ENCODE results near the gene MORN1. TPM values are rescaled to one million over a fixed set of nuclear protein-coding genes. Genes with fewer than 3 reads are reported as not detected.
A peak's percentile ranks its signal among the peaks of the same experiment; 100 is the strongest.

MORN1 gene
- total and polyA plus RNA-seq, 2 experiments from 2014 or later: 4.8 to 11.1 TPM

GRCh38 chr1:2322581-2323211, 68.7 kb downstream of the MORN1 start (continued):
- no peak for TF ChIP-seq ZNF462 (CRISPR knock-in tag; IDR thresholded peaks at IDR 0.05)
- no peak for TF ChIP-seq NANOG (IDR thresholded peaks at IDR 0.05; ENCODE audit: borderline replicate concordance)
- no peak for TF ChIP-seq REST (IDR thresholded peaks at IDR 0.05; ENCODE audit: unreplicated experiment)

GRCh38 chr1:2322065-2322571, 69.2 kb downstream of the MORN1 start:
- H3K36me3 Mint-ChIP-seq (ENCODE audit: low read depth): no peaks in the 10 kb centered on the region; the same call in 2 of the 3 replicates
- H2AFZ ChIP-seq: no peak overlapping the region
- H3K36me3 ChIP-seq (ENCODE audit: insufficient read depth): no peaks in the 10 kb centered on the region
- H3K27me3 Mint-ChIP-seq (ENCODE audit: insufficient read depth, low read depth, poor library complexity): peaks cover 9% of the 10 kb centered on the region
- no peaks in the 10 kb centered on the region; the same call in 1 of the 2 replicates for H3F3A ChIP-seq (replicated peaks; ENCODE audit: low read depth)
- no peak overlapping the region for H3K4me3 Mint-ChIP-seq
- H4K20me1 ChIP-seq (replicated peaks; ENCODE audit: insufficient read depth): no peaks in the 10 kb centered on the region
- no peak overlapping the region for H3K4me3 ChIP-seq
- peaks cover 3% of the 10 kb centered on the region for H3K4me1 Mint-ChIP-seq
- no peak overlapping the region for H3K27ac Mint-ChIP-seq
- ATAC-seq (peak; percentile 69), DNase-seq (ENCODE audit: low spot score) (peak; percentile 67)
- H3K4me2 ChIP-seq: no peak overlapping the region
- no peaks in the 10 kb centered on the region for H3K79me2 ChIP-seq (replicated peaks; ENCODE audit: insufficient read depth)
- no peaks in the 10 kb centered on the region for H3K9me2 ChIP-seq (ENCODE audit: insufficient read depth)
- peaks cover 2% of the 10 kb centered on the region; the same call in 2 of the 3 replicates for H3K9me3 Mint-ChIP-seq
- H3K4me1 ChIP-seq (ENCODE audit: insufficient read depth): peaks cover 4% of the 10 kb centered on the region; the same call in 1 of the 2 replicates
- no peaks in the 10 kb centered on the region for H3K27me3 ChIP-seq (ENCODE audit: insufficient read depth)
- peak overlapping the region; percentile 78 for H3K27ac ChIP-seq (ENCODE audit: low read depth)
- TF ChIP-seq POLR2AphosphoS5 (IDR thresholded peaks at IDR 0.05; ENCODE audit: low read depth) (no peak), EZH2 (IDR thresholded peaks at IDR 0.05; ENCODE audit: low read depth, unreplicated experiment) (no peak), REST (IDR thresholded peaks at IDR 0.05; ENCODE audit: unreplicated experiment) (no peak), NANOG (IDR thresholded peaks at IDR 0.05; ENCODE audit: borderline replicate concordance) (no peak), STAT1 (IDR thresholded peaks at IDR 0.05; ENCODE audit: unreplicated experiment) (no peak), CTCF (conservative IDR thresholded peaks at IDR 0.05; ENCODE audit: low read depth in 2 of 2) (no peak), CREB1 (CRISPR knock-in tag; IDR thresholded peaks at IDR 0.05; ENCODE audit: low read depth) (no peak)

All from GM23338 (cell line).